Mucosa of rectum (tissue), 2 donors: ENCODE data around the gene EXD2.

Experiments used
- H3K27ac ChIP-seq, 2 donors: one replicate each; pipeline ENCODE4 v1.7.0; 2013; ENCODE audit warnings: inconsistent platforms in 2 of 2, low read depth in 2 of 2, low read length in 2 of 2
- H3K27me3 ChIP-seq, 2 donors: one replicate each; pipeline ENCODE4 v1.7.0; 2013; ENCODE audit warnings: low read length in 2 of 2; ENCODE audit not compliant: control insufficient read depth in 2 of 2, insufficient read depth in 2 of 2
- H3K36me3 ChIP-seq, 2 donors: one replicate each; pipeline ENCODE4 v1.7.0; 2013; ENCODE audit warnings: low read length in 2 of 2; ENCODE audit not compliant: control insufficient read depth in 2 of 2, insufficient read depth in 2 of 2
- H3K4me1 ChIP-seq, 2 donors: one replicate each; pipeline ENCODE4 v1.7.0; 2013; ENCODE audit warnings: low read length in 2 of 2, mild to moderate bottlenecking in 1 of 2; ENCODE audit not compliant: control insufficient read depth in 2 of 2, insufficient read depth in 2 of 2
- H3K4me3 ChIP-seq, 2 donors: one replicate each; pipeline ENCODE4 v1.7.0; 2013; ENCODE audit warnings: low read length in 2 of 2
- H3K9ac ChIP-seq, 2 donors: one replicate each; pipeline ENCODE4 v1.7.0; 2013; ENCODE audit warnings: low read length in 2 of 2, low read depth in 1 of 2, mild to moderate bottlenecking in 1 of 2
- H3K9me3 ChIP-seq, 2 donors: one replicate each; pipeline ENCODE4 v1.7.0; 2013; ENCODE audit warnings: low read length in 2 of 2; ENCODE audit not compliant: control insufficient read depth in 2 of 2
- donor health status: healthy.
- donor health status: Normal muscosa, but diverticular disease.

EXD2 gene

GRCh38 chr14:69191340-69192111, at the start of gene EXD2:
EXD2 (plus strand) TSS chr14:69191498; CDS start chr14:69209471, 17,973 bp downstream.
- Histone ChIP-seq H3K9me3 (no peaks in the 10 kb centered on the region), H3K4me1 (no peaks in the 10 kb centered on the region), H3K27me3 (no peaks in the 10 kb centered on the region), H3K9ac (peak within 1 kb of the TSS; percentile 74 to 87), H3K27ac (peak within 1 kb of the TSS; percentile 86 to 89), H3K4me3 (peak within 1 kb of the TSS; percentile 85 to 95), H3K36me3 (no peaks in the 10 kb centered on the region)

- H3K9ac ChIP-seq: no peak overlapping the region
- H3K27me3 ChIP-seq: no peaks in the 10 kb centered on the region
- H3K4me3 ChIP-seq: no peak overlapping the region
- H3K9me3 ChIP-seq: no peaks in the 10 kb centered on the region
- no peaks in the 10 kb centered on the region for H3K4me1 ChIP-seq
- H3K36me3 ChIP-seq: no peaks in the 10 kb centered on the region
- no peak overlapping the region for H3K27ac ChIP-seq
Measured at GRCh38 chr14:69141550-69141949, 49.7 kb upstream of the EXD2 start.

GRCh38 chr14:69142101-69142500, 49.2 kb upstream of the EXD2 start:
- Histone ChIP-seq H3K27me3 (no peaks in the 10 kb centered on the region), H3K27ac (no peak overlapping the region), H3K4me3 (no peak overlapping the region), H3K9me3 (no peaks in the 10 kb centered on the region), H3K36me3 (peaks cover 0 to 1% of the 10 kb centered on the region in 2 donors), H3K4me1 (no peaks in the 10 kb centered on the region), H3K9ac (no peak overlapping the region)

- Histone ChIP-seq H3K9me3 (no peaks in the 10 kb centered on the region), H3K27ac (no peak overlapping the region), H3K9ac (no peak overlapping the region), H3K27me3 (no peaks in the 10 kb centered on the region), H3K4me1 (peaks cover 8 to 13% of the 10 kb centered on the region in 2 donors), H3K4me3 (no peak overlapping the region), H3K36me3 (peaks cover 9 to 11% of the 10 kb centered on the region in 2 donors)
Measured at GRCh38 chr14:69149461-69150244, 41.6 kb upstream of the EXD2 start.

- H3K27me3 ChIP-seq: no peaks in the 10 kb centered on the region
- peak overlapping the region; percentile 83 to 88 for H3K9ac ChIP-seq
- H3K27ac ChIP-seq: peak overlapping the region; percentile 86 to 88
- peaks cover 9 to 11% of the 10 kb centered on the region in 2 donors for H3K36me3 ChIP-seq
- H3K4me1 ChIP-seq: peaks cover 8 to 13% of the 10 kb centered on the region in 2 donors
- no peaks in the 10 kb centered on the region for H3K9me3 ChIP-seq
- H3K4me3 ChIP-seq: peak overlapping the region; percentile 84 to 91
Measured at GRCh38 chr14:69151458-69152180, 39.7 kb upstream of the EXD2 start.

- H3K9me3 ChIP-seq: no peaks in the 10 kb centered on the region
- H3K4me3 ChIP-seq: peak overlapping the region; percentile 84 to 91
- peak overlapping the region; percentile 86 to 88 for H3K27ac ChIP-seq
- H3K27me3 ChIP-seq: no peaks in the 10 kb centered on the region
- peak overlapping the region; percentile 83 to 88 for H3K9ac ChIP-seq
- peaks cover 7 to 9% of the 10 kb centered on the region in 2 donors for H3K36me3 ChIP-seq
- H3K4me1 ChIP-seq: peaks cover 8 to 13% of the 10 kb centered on the region in 2 donors
Measured at GRCh38 chr14:69152181-69152901, 39.0 kb upstream of the EXD2 start.

- Histone ChIP-seq H3K27ac (peak within 1 kb of the TSS; percentile 86 to 88), H3K27me3 (no peaks in the 10 kb centered on the region), H3K9me3 (no peaks in the 10 kb centered on the region), H3K4me3 (peak within 1 kb of the TSS; percentile 84 to 91), H3K9ac (peak within 1 kb of the TSS; percentile 83 to 88), H3K36me3 (peaks cover 4 to 9% of the 10 kb centered on the region in 2 donors), H3K4me1 (peaks cover 8 to 13% of the 10 kb centered on the region in 2 donors)
Measured at GRCh38 chr14:69152902-69153151, 38.5 kb upstream of the EXD2 start, which contains the start of gene DCAF5. DCAF5 (minus strand) TSS chr14:69153119; CDS start chr14:69152978, 141 bp downstream.

GRCh38 chr14:69153152-69153872, 38.0 kb upstream of the EXD2 start:
- Histone ChIP-seq H3K4me3 (peak overlapping the region; percentile 84 to 91), H3K27ac (peak overlapping the region; percentile 86 to 88), H3K27me3 (no peaks in the 10 kb centered on the region), H3K9ac (peak overlapping the region; percentile 52 to 87), H3K36me3 (peaks cover 0 to 7% of the 10 kb centered on the region in 2 donors), H3K9me3 (no peaks in the 10 kb centered on the region), H3K4me1 (peaks cover 8 to 13% of the 10 kb centered on the region in 2 donors)

- Histone ChIP-seq H3K36me3 (peaks cover 0 to 3% of the 10 kb centered on the region in 2 donors), H3K4me3 (peak overlapping the region; percentile 84 to 91), H3K27me3 (no peaks in the 10 kb centered on the region), H3K9ac (peak overlapping the region; percentile 52 to 87), H3K27ac (peak overlapping the region; percentile 86 to 88), H3K9me3 (no peaks in the 10 kb centered on the region), H3K4me1 (peaks cover 8 to 13% of the 10 kb centered on the region in 2 donors)
Measured at GRCh38 chr14:69153873-69154270, 37.4 kb upstream of the EXD2 start.
